ENCODE measurements around the gene RNF220. TPM values are rescaled to one million over a fixed set of nuclear protein-coding genes. Genes with fewer than 3 reads are reported as not detected.

The RNF220 gene
- total RNA-seq, 1 experiment from 2014 or later = 128 TPM

DNA sequence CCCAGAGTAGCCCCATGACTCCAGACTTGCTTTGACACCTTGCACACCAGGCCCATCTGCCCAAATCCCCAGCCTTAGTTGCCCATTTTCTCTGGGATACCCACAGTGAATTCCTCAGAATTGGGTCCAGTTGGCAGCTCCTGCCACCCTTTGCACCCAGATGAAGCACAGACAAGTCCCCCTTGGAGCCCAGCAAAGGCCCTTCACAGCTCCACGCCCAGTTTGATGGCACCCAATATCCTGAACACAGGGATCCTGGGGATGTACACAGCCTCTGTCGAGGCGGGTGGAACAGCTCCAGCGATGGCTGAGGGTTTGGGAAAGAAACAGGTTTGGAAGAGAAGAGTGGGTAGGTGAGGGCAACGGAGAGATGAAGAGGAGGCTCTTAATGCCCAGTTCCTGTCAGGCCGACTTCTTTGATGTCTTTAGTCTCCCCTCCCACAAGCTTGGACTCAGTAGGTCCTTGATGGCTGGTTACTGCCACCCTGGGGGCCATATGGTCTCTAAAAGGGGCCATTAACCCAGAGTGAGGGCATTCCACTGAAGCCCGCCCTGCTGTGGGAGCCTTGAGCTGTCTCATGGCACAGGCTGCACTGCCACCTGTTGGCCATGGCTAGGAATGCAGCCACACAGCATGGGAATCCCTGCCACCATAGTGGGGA, 247.5 kb downstream of the RNF220 start:
- DNase-seq (ENCODE audit: low spot score) = peak; percentile 93
- ChIA-PET CTCF (interaction anchor here (0.6 to 5.4 kb wide), 62 partner anchors 10 to 659 kb away, joined by 3 to 112 read pairs (median 4); partner anchors contain the start of genes ARMH1, DMAP1 and TMEM53), POLR2A (interaction anchor here (2.4 kb wide), 1 partner anchor 20 kb away, joined by 10 read pairs; no protein-coding TSS in a partner anchor)
- no peak overlapping the region for H3K4me3 Mint-ChIP-seq
- no peaks in the 10 kb centered on the region for H3K27me3 Mint-ChIP-seq (ENCODE audit: low read depth)
- peak overlapping the region; percentile 72 for H3K27ac Mint-ChIP-seq
- peaks cover 26% of the 10 kb centered on the region for H3K4me1 Mint-ChIP-seq
- peak; percentile 81 for ATAC-seq
- H3K36me3 Mint-ChIP-seq = peaks cover 20% of the 10 kb centered on the region
- peak; percentile 56; the same call in 1 of the 2 replicates for TF ChIP-seq TCF7 (CRISPR knock-in tag; IDR thresholded peaks at IDR 0.05; ENCODE audit: low read depth)
- TF ChIP-seq TP53 (CRISPR knock-in tag; IDR thresholded peaks at IDR 0.05) = no peak
- TF ChIP-seq, protein P1, sequence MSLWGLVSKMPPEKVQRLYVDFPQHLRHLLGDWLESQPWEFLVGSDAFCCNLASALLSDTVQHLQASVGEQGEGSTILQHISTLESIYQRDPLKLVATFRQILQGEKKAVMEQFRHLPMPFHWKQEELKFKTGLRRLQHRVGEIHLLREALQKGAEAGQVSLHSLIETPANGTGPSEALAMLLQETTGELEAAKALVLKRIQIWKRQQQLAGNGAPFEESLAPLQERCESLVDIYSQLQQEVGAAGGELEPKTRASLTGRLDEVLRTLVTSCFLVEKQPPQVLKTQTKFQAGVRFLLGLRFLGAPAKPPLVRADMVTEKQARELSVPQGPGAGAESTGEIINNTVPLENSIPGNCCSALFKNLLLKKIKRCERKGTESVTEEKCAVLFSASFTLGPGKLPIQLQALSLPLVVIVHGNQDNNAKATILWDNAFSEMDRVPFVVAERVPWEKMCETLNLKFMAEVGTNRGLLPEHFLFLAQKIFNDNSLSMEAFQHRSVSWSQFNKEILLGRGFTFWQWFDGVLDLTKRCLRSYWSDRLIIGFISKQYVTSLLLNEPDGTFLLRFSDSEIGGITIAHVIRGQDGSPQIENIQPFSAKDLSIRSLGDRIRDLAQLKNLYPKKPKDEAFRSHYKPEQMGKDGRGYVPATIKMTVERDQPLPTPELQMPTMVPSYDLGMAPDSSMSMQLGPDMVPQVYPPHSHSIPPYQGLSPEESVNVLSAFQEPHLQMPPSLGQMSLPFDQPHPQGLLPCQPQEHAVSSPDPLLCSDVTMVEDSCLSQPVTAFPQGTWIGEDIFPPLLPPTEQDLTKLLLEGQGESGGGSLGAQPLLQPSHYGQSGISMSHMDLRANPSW (CRISPR knock-in tag; conservative IDR thresholded peaks at IDR 0.05; ENCODE audit: low read depth) = no peak
- TF ChIP-seq, protein P2, sequence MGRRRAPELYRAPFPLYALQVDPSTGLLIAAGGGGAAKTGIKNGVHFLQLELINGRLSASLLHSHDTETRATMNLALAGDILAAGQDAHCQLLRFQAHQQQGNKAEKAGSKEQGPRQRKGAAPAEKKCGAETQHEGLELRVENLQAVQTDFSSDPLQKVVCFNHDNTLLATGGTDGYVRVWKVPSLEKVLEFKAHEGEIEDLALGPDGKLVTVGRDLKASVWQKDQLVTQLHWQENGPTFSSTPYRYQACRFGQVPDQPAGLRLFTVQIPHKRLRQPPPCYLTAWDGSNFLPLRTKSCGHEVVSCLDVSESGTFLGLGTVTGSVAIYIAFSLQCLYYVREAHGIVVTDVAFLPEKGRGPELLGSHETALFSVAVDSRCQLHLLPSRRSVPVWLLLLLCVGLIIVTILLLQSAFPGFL (CRISPR knock-in tag; IDR thresholded peaks at IDR 0.05; ENCODE audit: borderline replicate concordance) = no peak
- 0 out of 2 replicates have a peak, but pooled peaks have one; percentile 34 for TF ChIP-seq FOXP1 (CRISPR knock-in tag; IDR thresholded peaks at IDR 0.05; ENCODE audit: borderline replicate concordance)
- peak; percentile 79; the same call in 1 of the 2 replicates for TF ChIP-seq TEAD1 (CRISPR knock-in tag; IDR thresholded peaks at IDR 0.05)
- TF ChIP-seq, protein P3, sequence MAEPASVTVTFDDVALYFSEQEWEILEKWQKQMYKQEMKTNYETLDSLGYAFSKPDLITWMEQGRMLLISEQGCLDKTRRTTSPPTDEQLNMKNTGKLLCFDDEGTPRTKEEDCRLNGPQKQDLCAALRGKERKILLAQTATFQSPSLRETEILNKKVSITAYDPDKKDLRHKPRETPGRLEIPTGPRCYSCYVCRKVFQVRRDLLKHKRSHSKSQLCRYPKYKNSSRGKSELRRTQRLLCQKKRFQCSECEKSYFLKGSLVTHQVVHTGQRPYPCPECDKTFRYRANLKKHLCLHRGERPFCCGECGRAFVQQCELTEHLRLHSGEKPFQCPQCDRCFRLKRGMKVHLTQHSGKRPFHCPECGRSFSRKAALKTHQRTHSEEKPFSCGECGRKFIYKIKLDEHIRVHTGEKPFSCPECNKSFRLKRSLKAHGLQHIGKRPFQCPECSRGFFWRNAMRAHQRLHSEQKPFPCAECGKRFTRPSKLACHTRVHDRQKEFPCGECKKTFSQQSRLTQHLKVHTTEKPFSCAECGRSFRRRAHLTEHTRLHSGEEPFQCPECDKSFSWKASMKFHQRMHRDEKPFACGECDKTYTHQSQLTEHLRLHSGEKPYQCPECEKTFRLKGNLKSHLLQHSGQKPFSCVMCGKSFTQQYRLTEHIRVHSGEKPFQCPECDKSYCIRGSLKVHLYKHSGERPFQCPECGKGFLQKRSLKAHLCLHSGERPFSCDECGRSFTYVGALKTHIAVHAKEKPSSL (CRISPR knock-in tag; conservative IDR thresholded peaks at IDR 0.05) = 0 out of 2 replicates have a peak, but pooled peaks have one; percentile 34
- TF ChIP-seq NFATC4 (CRISPR knock-in tag; IDR thresholded peaks at IDR 0.05) = 0 out of 2 replicates have a peak, but pooled peaks have one; percentile 13
- TF ChIP-seq, protein P4, sequence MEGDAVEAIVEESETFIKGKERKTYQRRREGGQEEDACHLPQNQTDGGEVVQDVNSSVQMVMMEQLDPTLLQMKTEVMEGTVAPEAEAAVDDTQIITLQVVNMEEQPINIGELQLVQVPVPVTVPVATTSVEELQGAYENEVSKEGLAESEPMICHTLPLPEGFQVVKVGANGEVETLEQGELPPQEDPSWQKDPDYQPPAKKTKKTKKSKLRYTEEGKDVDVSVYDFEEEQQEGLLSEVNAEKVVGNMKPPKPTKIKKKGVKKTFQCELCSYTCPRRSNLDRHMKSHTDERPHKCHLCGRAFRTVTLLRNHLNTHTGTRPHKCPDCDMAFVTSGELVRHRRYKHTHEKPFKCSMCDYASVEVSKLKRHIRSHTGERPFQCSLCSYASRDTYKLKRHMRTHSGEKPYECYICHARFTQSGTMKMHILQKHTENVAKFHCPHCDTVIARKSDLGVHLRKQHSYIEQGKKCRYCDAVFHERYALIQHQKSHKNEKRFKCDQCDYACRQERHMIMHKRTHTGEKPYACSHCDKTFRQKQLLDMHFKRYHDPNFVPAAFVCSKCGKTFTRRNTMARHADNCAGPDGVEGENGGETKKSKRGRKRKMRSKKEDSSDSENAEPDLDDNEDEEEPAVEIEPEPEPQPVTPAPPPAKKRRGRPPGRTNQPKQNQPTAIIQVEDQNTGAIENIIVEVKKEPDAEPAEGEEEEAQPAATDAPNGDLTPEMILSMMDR (IDR thresholded peaks at IDR 0.05) = peak; percentile 94
- H3K9me3 Mint-ChIP-seq = no peaks in the 10 kb centered on the region

DNA sequence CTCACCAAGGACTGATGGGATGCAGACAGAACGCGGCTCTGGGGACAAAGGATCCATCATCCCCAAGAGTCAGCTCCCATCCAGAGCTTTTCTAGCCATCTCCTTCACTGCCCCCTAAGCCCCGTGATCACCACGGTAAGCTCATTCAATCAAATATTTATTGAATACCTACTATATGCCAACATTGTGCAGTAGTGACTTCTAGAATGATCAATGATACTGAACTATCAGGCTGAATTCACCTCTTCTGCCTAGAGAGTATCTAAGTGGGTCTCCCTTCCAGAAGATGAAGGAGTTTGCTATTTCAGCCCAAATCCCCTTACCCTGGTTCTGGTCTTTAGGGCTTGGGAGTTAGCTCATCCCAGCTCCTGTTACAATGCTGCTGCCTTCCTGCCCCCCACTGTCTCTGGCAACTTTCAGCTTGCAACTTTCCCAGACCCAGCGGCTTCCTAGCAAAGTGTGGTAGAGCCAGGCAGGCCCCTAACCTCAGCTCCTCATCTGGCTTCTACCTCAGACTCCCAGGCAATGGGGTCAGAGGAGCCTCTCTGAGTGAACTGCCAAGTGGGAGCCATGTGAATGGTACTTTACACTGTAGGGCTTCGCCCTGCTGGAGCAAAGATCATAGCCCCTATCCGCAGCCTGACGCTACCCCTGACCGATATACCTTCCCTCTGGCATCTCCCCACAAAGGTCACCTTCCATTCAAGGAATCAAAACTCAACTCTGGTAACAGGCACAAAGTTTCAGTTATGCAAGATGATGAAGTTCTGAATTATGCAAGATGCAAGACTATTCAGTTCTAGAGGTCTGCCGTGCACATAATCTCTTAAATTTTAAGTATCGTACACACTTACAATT, 248.3 kb downstream of the RNF220 start:
- Mint-ChIP-seq H3K27ac (no peak overlapping the region), H3K36me3 (peaks cover 19% of the 10 kb centered on the region), H3K27me3 (ENCODE audit: low read depth) (no peaks in the 10 kb centered on the region), H3K4me1 (peaks cover 26% of the 10 kb centered on the region), H3K4me3 (no peak overlapping the region), H3K9me3 (no peaks in the 10 kb centered on the region)
- ATAC-seq (no peak), DNase-seq (ENCODE audit: low spot score) (no peak)
- TF ChIP-seq, protein P5, sequence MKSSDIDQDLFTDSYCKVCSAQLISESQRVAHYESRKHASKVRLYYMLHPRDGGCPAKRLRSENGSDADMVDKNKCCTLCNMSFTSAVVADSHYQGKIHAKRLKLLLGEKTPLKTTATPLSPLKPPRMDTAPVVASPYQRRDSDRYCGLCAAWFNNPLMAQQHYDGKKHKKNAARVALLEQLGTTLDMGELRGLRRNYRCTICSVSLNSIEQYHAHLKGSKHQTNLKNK (CRISPR knock-in tag; IDR thresholded peaks at IDR 0.05) = no peak
- TF ChIP-seq PRRX2 (CRISPR knock-in tag; IDR thresholded peaks at IDR 0.05) = 0 out of 2 replicates have a peak, but pooled peaks have one; percentile 52
- POLR2A ChIA-PET = interaction anchor here (2.4 kb wide), 1 partner anchor 21 kb away, joined by 10 read pairs; no protein-coding TSS in a partner anchor
- CTCF ChIA-PET = interaction anchor here (0.5 to 5.4 kb wide), 52 partner anchors 9 to 660 kb away, joined by 3 to 112 read pairs (median 5); partner anchors contain the start of genes ARMH1, DMAP1 and TMEM53

Measured in WTC11 (cell line).